Measurements from ENCODE around the gene RNF168. TPM values are rescaled to one million over a fixed set of nuclear protein-coding genes. Genes with fewer than 3 reads are reported as not detected.
"Not testable (repeated sequence)": the region's sequence is repeated elsewhere in the genome, so short reads cannot be mapped to it uniquely, and the experiment has no call there.

The RNF168 gene
- total and polyA plus RNA-seq, 2 of the 4 experiments (the other 2 are of a cell fraction), result 2.5 to 15.2 TPM

DNA sequence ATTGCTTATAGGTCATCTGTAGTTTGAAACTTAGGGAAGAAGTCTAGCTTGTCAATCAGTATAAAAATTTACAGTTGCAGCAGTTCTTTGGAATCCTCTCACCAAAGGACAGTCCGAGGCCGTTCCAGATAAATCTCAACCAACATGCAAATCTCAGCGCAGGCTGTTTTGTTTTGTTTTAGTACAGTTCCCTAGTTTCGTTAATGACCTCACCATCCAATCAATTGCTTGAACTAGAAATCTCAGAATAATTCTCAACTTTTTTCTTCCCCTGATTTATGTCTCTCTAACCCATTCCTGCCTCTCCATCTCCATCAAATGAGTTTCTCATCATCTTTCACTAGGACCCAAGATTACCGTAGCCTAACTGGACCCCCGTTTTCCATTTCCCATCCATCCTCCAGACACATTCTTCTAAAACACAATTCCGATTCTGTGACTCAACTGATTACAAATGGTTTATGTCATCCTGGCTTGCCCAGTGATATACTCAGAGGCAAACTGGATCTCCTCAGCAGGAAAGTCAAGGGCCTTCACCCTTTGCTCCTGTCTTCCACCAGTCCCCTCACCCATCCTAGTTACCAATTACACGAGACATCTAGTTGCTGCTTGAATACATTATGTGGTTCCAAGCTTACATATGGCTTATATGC lies 10.3 kb upstream of the RNF168 start:
- DNase-seq, result peak; percentile 64

DNA sequence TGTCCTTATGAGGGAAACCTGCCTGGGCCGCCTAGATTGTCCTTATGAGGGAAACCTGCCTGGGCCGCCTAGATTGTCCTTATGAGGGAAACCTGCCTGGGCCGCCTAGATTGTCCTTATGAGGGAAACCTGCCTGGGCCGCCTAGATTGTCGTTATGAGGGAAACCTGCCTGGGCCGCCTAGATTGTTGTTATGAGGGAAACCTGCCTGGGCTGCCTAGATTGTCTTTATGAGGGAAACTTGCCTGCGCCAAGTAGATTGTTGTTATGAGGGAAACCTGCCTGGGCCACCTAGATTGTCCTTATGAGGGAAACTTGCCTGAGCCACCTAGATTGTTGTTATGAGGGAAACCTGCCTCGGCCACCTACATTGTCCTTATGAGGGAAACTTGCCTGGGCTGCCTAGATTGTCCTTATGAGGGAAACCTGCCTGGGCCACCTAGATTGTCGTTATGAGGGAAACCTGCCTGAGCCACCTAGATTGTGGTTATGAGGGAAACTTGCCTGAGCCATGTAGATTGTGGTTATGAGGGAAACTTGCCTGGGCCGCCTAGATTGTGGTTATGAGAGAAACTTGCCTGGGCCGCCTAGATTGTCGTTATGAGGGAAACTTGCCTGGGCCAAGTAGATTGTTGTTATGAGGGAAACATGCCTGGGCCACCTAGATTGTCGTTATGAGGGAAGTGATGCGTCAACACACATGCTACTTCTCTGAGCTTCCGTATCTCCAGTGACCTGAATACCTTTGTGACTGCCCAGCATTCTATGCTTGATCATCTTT lies 8.3 kb upstream of the RNF168 start:
- H3K36me3 ChIP-seq (ENCODE audit: control insufficient read depth, insufficient read depth, low read length); H4K20me1 ChIP-seq (ENCODE audit: insufficient read depth, low read length); CTCF ChIA-PET; H3K9ac ChIP-seq (ENCODE audit: low read depth, low read length); H3K79me1 ChIP-seq (ENCODE audit: low read depth in 1 of 2, low read length in 2 of 2); H3K56ac ChIP-seq (ENCODE audit: extremely low read depth, insufficient read depth, low read length); H3K4me3 ChIP-seq (ENCODE audit: insufficient read depth, low read depth, low read length); dilution Hi-C loops (cut with HindIII; ENCODE audit: low sequenced_read_pairs, unreplicated experiment); H3K27ac ChIP-seq (ENCODE audit: insufficient read depth, low read length); H4K91ac ChIP-seq (ENCODE audit: insufficient read depth, low read depth, low read length); H3K4me1 ChIP-seq (ENCODE audit: control insufficient read depth, insufficient read depth, low read length); H2BK15ac ChIP-seq (ENCODE audit: low read depth, low read length); H3K14ac ChIP-seq (replicated peaks; ENCODE audit: low read depth, low read length); H3K9me3 ChIP-seq (ENCODE audit: control insufficient read depth, insufficient read depth, low read length); H3K18ac ChIP-seq (ENCODE audit: low read depth, low read length); H2AFZ ChIP-seq (replicated peaks; ENCODE audit: low read length, poor library complexity); H3K23ac ChIP-seq (ENCODE audit: low read depth, low read length); H2AK5ac ChIP-seq (ENCODE audit: low read depth, low read length); H2BK20ac ChIP-seq (ENCODE audit: low read depth, low read length); BruUV-seq (replicated peaks); H4K5ac ChIP-seq (ENCODE audit: low read depth, low read length); H2BK5ac ChIP-seq (ENCODE audit: low read depth, low read length, poor library complexity, severe bottlenecking); DNase-seq; H3K4me2 ChIP-seq (ENCODE audit: low read depth, low read length); H4K8ac ChIP-seq (ENCODE audit: low read depth in 2 of 2, low read length in 2 of 2); H3K9me1 ChIP-seq (ENCODE audit: insufficient read depth, low read length); H2BK120ac ChIP-seq (ENCODE audit: low read depth, low read length); H3K27me3 ChIP-seq (ENCODE audit: control insufficient read depth, insufficient read depth, low read length); POLR2A ChIA-PET (ENCODE audit: unreplicated experiment); H3K4ac ChIP-seq (ENCODE audit: low read depth, low read length); intact Hi-C loops (cut with micrococcal nuclease); H2AK9ac ChIP-seq (replicated peaks; ENCODE audit: low read depth, low read length, poor library complexity); ATAC-seq (ENCODE audit: low read depth): not testable (repeated sequence)
- in situ Hi-C loops (cut with MboI; ENCODE audit: low sequenced_read_pairs), result loop anchor here (10.0 kb wide), 1 partner anchor 437 kb away; no protein-coding TSS in a partner anchor
- 85% methylated on average over 5 of the region's 15 CpGs; no CpG with 5 or more reads in 1 of the 2 experiments for WGBS, 2 experiments (ENCODE audit: extremely low coverage in 2 of 2, insufficient read length in 1 of 2)

More for the DNA sequence above, 10.3 kb upstream of the RNF168 start:
- Histone ChIP-seq H3K27me3 (ENCODE audit: control insufficient read depth, insufficient read depth, low read length) (no peaks in the 10 kb centered on the region), H4K91ac (ENCODE audit: insufficient read depth, low read depth, low read length) (no peak overlapping the region), H3K27ac (ENCODE audit: insufficient read depth, low read length) (no peak overlapping the region), H3K4me2 (ENCODE audit: low read depth, low read length) (peak overlapping the region; percentile 41; the same call in 1 of the 2 replicates), H2AK9ac (replicated peaks; ENCODE audit: low read depth, low read length, poor library complexity) (no peak overlapping the region), H2BK20ac (ENCODE audit: low read depth, low read length) (no peak overlapping the region), H3K9ac (ENCODE audit: low read depth, low read length) (no peak overlapping the region), H4K8ac (ENCODE audit: low read depth in 2 of 2, low read length in 2 of 2) (0 out of 4 replicates have a peak overlapping the region, but pooled peaks of 1 of the 2 experiments have one; percentile 2), H3K23ac (ENCODE audit: low read depth, low read length) (no peak overlapping the region), H2BK120ac (ENCODE audit: low read depth, low read length) (0 out of 2 replicates have a peak overlapping the region, but pooled peaks have one; percentile 3), H2BK15ac (ENCODE audit: low read depth, low read length) (no peak overlapping the region), H4K20me1 (ENCODE audit: insufficient read depth, low read length) (no peaks in the 10 kb centered on the region), H3K9me1 (ENCODE audit: insufficient read depth, low read length) (no peaks in the 10 kb centered on the region; the same call in 1 of the 2 replicates), H2BK5ac (ENCODE audit: low read depth, low read length, poor library complexity, severe bottlenecking) (no peak overlapping the region), H3K9me3 (ENCODE audit: control insufficient read depth, insufficient read depth, low read length) (peaks cover 10% of the 10 kb centered on the region), H3K36me3 (ENCODE audit: control insufficient read depth, insufficient read depth, low read length) (no peaks in the 10 kb centered on the region), H3K4ac (ENCODE audit: low read depth, low read length) (no peak overlapping the region), H2AK5ac (ENCODE audit: low read depth, low read length) (no peak overlapping the region), H3K56ac (ENCODE audit: extremely low read depth, insufficient read depth, low read length) (no peak overlapping the region), H3K4me3 (ENCODE audit: insufficient read depth, low read depth, low read length) (no peak overlapping the region), H3K4me1 (ENCODE audit: control insufficient read depth, insufficient read depth, low read length) (no peaks in the 10 kb centered on the region; the same call in 1 of the 2 replicates), H3K14ac (replicated peaks; ENCODE audit: low read depth, low read length) (0 out of 2 replicates have a peak overlapping the region, but pooled peaks have one; percentile 12), H3K18ac (ENCODE audit: low read depth, low read length) (no peak overlapping the region), H2AFZ (replicated peaks; ENCODE audit: low read length, poor library complexity) (no peak overlapping the region), H4K5ac (ENCODE audit: low read depth, low read length) (no peak overlapping the region), H3K79me1 (ENCODE audit: low read depth in 1 of 2, low read length in 2 of 2) (no peaks in the 10 kb centered on the region)
- intact Hi-C loops (cut with micrococcal nuclease) (no loop called here), dilution Hi-C loops (cut with HindIII; ENCODE audit: low sequenced_read_pairs, unreplicated experiment) (no loop called here), in situ Hi-C loops (cut with MboI; ENCODE audit: low sequenced_read_pairs) (loop anchor here (10.0 kb wide), 1 partner anchor 439 kb away; no protein-coding TSS in a partner anchor)
- ChIA-PET CTCF (interaction anchor here (0.6 kb wide), 1 partner anchor 231 kb away, joined by 6 read pairs; no protein-coding TSS in a partner anchor), POLR2A (ENCODE audit: unreplicated experiment) (no interaction called here)
- no TSS peak for BruUV-seq (replicated peaks)
- TF ChIP-seq FOS (IDR thresholded peaks at IDR 0.05; ENCODE audit: low read depth, low read length), result peak; percentile 26; the same call in 1 of the 2 replicates
- TF ChIP-seq RAD21 (IDR thresholded peaks at IDR 0.05; ENCODE audit: low read length), result no peak
- no peak for TF ChIP-seq RFX5 (IDR thresholded peaks at IDR 0.05; ENCODE audit: low read depth, low read length)
- TF ChIP-seq, protein P1, sequence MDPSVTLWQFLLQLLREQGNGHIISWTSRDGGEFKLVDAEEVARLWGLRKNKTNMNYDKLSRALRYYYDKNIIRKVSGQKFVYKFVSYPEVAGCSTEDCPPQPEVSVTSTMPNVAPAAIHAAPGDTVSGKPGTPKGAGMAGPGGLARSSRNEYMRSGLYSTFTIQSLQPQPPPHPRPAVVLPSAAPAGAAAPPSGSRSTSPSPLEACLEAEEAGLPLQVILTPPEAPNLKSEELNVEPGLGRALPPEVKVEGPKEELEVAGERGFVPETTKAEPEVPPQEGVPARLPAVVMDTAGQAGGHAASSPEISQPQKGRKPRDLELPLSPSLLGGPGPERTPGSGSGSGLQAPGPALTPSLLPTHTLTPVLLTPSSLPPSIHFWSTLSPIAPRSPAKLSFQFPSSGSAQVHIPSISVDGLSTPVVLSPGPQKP (IDR thresholded peaks at IDR 0.05; ENCODE audit: borderline replicate concordance, low read depth, low read length), result no peak
- WGBS, 2 experiments (ENCODE audit: extremely low coverage in 2 of 2, insufficient read length in 1 of 2), result 81% methylated on average over 4 of the region's 8 CpGs; no CpG with 5 or more reads in 1 of the 2 experiments
- peak; percentile 87 for ATAC-seq (ENCODE audit: low read depth)

Measured in IMR-90 (cell line).